Measurements from ENCODE around the gene SH3BGRL.

The SH3BGRL gene

GRCh38 chrX:81202943-81203342, 1.0 kb downstream of the SH3BGRL start:
- TF ChIP-seq, protein P1, sequence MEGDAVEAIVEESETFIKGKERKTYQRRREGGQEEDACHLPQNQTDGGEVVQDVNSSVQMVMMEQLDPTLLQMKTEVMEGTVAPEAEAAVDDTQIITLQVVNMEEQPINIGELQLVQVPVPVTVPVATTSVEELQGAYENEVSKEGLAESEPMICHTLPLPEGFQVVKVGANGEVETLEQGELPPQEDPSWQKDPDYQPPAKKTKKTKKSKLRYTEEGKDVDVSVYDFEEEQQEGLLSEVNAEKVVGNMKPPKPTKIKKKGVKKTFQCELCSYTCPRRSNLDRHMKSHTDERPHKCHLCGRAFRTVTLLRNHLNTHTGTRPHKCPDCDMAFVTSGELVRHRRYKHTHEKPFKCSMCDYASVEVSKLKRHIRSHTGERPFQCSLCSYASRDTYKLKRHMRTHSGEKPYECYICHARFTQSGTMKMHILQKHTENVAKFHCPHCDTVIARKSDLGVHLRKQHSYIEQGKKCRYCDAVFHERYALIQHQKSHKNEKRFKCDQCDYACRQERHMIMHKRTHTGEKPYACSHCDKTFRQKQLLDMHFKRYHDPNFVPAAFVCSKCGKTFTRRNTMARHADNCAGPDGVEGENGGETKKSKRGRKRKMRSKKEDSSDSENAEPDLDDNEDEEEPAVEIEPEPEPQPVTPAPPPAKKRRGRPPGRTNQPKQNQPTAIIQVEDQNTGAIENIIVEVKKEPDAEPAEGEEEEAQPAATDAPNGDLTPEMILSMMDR (IDR thresholded peaks at IDR 0.05) = no peak

DNA sequence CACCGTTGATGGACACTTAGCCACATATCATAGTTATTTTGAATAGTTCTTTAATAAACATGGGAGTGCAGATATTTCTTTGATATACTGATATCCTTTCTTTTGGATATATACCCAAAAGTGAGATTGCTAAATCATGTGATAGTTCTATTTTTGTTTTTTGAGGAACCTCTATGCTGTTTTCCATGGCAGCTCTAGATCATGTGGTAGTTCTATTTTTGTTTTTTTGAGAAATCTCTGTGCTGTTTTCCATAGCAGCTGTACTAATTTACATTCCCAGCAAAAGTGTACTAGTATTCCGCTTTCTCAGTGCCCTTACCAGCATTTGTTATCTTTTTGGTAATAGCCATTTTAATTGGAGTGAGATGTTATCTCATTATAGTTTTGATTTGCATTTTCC, 3.6 kb downstream of the SH3BGRL start:
- TF ChIP-seq, protein P1 (IDR thresholded peaks at IDR 0.05) = no peak

DNA sequence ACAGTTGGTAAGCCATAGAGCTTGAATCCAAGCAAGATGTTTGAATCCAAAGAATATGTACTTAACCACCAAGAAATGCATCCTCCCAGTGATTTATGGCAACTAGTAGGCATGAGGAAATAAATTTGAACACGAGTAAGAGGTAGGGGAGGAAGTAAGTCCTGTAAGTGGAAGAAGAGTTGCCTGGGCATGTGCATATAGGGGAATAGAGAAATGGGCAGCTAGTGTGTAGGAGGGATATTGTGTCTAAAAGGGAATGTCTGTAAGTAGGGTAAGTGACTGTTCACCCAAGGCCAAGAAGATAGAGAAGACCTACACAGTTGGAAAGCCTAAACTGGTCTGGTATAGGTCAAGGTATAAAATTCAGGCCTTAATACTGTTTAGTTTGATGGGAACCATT, 4.6 kb downstream of the SH3BGRL start:
- TF ChIP-seq, protein P1 (IDR thresholded peaks at IDR 0.05) = no peak

GRCh38 chrX:81208916-81209315, 7.0 kb downstream of the SH3BGRL start:
- TF ChIP-seq, protein P1 (IDR thresholded peaks at IDR 0.05) = no peak

- TF ChIP-seq, protein P1 (IDR thresholded peaks at IDR 0.05) = no peak
Observed at GRCh38 chrX:81215685-81216084, 13.8 kb downstream of the SH3BGRL start.

- TF ChIP-seq, protein P1 (IDR thresholded peaks at IDR 0.05) = no peak
Observed at GRCh38 chrX:81229229-81229628, 27.3 kb downstream of the SH3BGRL start.

DNA sequence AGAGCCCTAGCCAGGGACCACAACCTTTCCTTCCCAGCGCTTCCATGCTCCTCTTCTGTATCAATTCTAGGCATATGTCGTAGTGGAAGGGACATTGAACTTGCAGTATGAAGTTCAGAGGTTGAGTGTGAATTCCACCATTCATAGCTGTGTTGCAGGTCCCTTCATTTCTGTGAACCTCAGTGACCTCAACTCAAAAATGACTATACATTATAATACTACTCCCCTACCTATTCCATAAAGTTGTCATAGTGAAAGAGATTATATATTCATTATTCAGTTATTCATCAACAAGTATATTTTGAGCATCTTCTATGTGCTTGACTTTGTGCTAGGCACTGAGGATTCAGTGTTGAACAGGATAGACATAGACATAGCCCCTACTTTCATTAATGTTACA, 28.0 kb downstream of the SH3BGRL start:
- TF ChIP-seq, protein P1 (IDR thresholded peaks at IDR 0.05) = no peak

DNA sequence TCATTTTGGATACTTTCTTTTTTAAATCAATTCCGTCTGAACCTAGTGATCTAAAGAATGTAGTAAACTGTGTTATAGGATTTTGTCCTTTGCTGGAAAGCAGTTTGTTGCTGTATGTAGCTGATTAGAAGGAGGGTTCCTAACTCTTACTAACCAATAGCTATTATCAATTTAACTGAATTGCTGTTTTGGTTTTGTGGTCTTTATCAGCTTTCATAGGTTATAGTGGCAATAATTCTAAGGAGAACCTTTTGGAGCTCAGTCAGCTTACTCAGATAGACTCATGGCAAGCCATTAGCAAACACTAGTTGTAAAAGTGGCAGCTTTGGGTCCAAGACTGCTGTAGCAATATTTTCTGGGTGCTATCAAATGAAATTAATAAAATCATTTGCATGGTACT, 29.6 kb downstream of the SH3BGRL start:
- TF ChIP-seq, protein P1 (IDR thresholded peaks at IDR 0.05) = no peak

All from LNCAP (cell line).